ENCODE results near the gene SNAP47.

SNAP47 gene

GRCh38 chr1:227815468-227816409 lies 80.5 kb downstream of the SNAP47 start, which contains the start of gene PRSS38:
TSS of gene PRSS38 (plus strand) at chr1:227815675. CDS start at chr1:227815717, 42 bp downstream.
- no peak for TF ChIP-seq CTCF (conservative IDR thresholded peaks at IDR 0.05; ENCODE audit: low read depth, low read length)
- no peak for DNase-seq (ENCODE audit: low read depth)

GRCh38 chr1:227816750-227817446 lies 81.7 kb downstream of the SNAP47 start:
- DNase-seq (ENCODE audit: low read depth) = no peak
- no peak for TF ChIP-seq CTCF (conservative IDR thresholded peaks at IDR 0.05; ENCODE audit: low read depth, low read length)
- H3K4me3 ChIP-seq (ENCODE audit: low read length) = no peak overlapping the region

More at GRCh38 chr1:227815468-227816409, 80.5 kb downstream of the SNAP47 start, which contains the start of gene PRSS38:
- H3K4me3 ChIP-seq (ENCODE audit: low read length) = no peak within 1 kb of the TSS

GRCh38 chr1:227823537-227823936 lies 88.3 kb downstream of the SNAP47 start:
- DNase-seq (ENCODE audit: low read depth) = no peak
- TF ChIP-seq CTCF (conservative IDR thresholded peaks at IDR 0.05; ENCODE audit: low read depth, low read length) = no peak
- H3K4me3 ChIP-seq (ENCODE audit: low read length) = no peak overlapping the region

GRCh38 chr1:227824204-227824603 lies 89.0 kb downstream of the SNAP47 start:
- H3K4me3 ChIP-seq (ENCODE audit: low read length) = no peak overlapping the region
- no peak for TF ChIP-seq CTCF (conservative IDR thresholded peaks at IDR 0.05; ENCODE audit: low read depth, low read length)
- no peak for DNase-seq (ENCODE audit: low read depth)

GRCh38 chr1:227828786-227829185 lies 93.6 kb downstream of the SNAP47 start:
- no peak overlapping the region for H3K4me3 ChIP-seq (ENCODE audit: low read length)
- no peak for DNase-seq (ENCODE audit: low read depth)
- TF ChIP-seq CTCF (conservative IDR thresholded peaks at IDR 0.05; ENCODE audit: low read depth, low read length) = no peak
